Transverse colon (tissue), 4 donors: ENCODE results near the gene COPZ1. TPM values are rescaled to one million over a fixed set of nuclear protein-coding genes. Genes with fewer than 3 reads are reported as not detected.

ENCODE experiments used
- DNase-seq: peaks from one replicate; pipeline ENCODE4 v3.0.0-alpha.2; 2019
- H3K27ac ChIP-seq, 4 donors: fragments of 200-600 bp; sonication (generic); 2 replicates each; pipeline ENCODE4 v1.5.1; 2016 to 2018; ENCODE audit warnings: inconsistent platforms in 4 of 4
- H3K27me3 ChIP-seq: fragments of 200-600 bp; sonication (generic); 2 replicates; pipeline ENCODE4 v1.5.1; 2017; ENCODE audit warnings: inconsistent platforms
- H3K36me3 ChIP-seq, 4 donors: fragments of 200-600 bp; sonication (generic); 2 replicates each; pipeline ENCODE4 v1.5.1; 2017 to 2019; ENCODE audit warnings: inconsistent platforms in 4 of 4
- H3K4me1 ChIP-seq, 4 donors: fragments of 200-600 bp; sonication (generic); 2 replicates each; pipeline ENCODE4 v1.5.1; 2017 to 2020; ENCODE audit warnings: inconsistent platforms in 4 of 4
- H3K4me3 ChIP-seq, 4 donors: fragments of 200-600 bp; sonication (generic); 1 replicate in 1 of 4; 2 replicates in 3 of 4; pipeline versions ENCODE4 v1.5.1 to v1.6.1; 2017 to 2019; ENCODE audit warnings: inconsistent platforms in 4 of 4
- H3K9me3 ChIP-seq, 2 donors: fragments of 200-600 bp; sonication (generic); 2 replicates each; pipeline ENCODE4 v1.5.1; 2017 to 2019; ENCODE audit warnings: inconsistent platforms in 2 of 2
- EP300 ChIP-seq: sonication (generic); formaldehyde crosslinking; IDR thresholded peaks from one replicate; pipeline ENCODE4 v1.6.1; 2017; ENCODE audit warnings: antibody characterized with exemption, low read depth
- POLR2A ChIP-seq: fragments of 450-650 bp; IDR thresholded peaks from one replicate; pipeline ENCODE4 v1.6.1; 2016; ENCODE audit warnings: antibody characterized with exemption, mild to moderate bottlenecking, moderate library complexity
- POLR2AphosphoS5 ChIP-seq, 3 donors: sonication (generic); formaldehyde crosslinking; IDR thresholded peaks; one replicate each; pipeline ENCODE4 v1.6.1; 2016; ENCODE audit warnings: antibody characterized with exemption in 3 of 3
- WGBS, 2 donors: methylation state at CpG; one replicate each; pipeline ENCODE4 v1.1.5; 2018; ENCODE audit warnings: low coverage in 1 of 2; 5-methylcytosine and 5-hydroxymethylcytosine counted together
- in situ Hi-C, 4 donors: fragments of 200-750 bp; cut with MboI; loops; one replicate each; pipeline versions ENCODE4 v1.15.0 to v1.15.1; 2017; ENCODE audit warnings: low sequenced_read_pairs in 3 of 4, low pct_ligation_motif_present in 1 of 4, low pct_unique_long_range_greater_than_20kb in 1 of 4
- intact Hi-C: fragments of 100-400 bp; cut with DNase I; formaldehyde crosslinking; loops from one replicate; pipeline ENCODE4 v1.15.1; 2023; ENCODE audit warnings: low total_unique reads
- total RNA-seq, 4 donors: library from RNA; depleted of rRNA; stranded (reverse); fragments of >200 nt; gene quantifications; one replicate each; pipeline ENCODE4 v1.1.0, GENCODE V29; 2016
- TF ChIP-seq, protein P1 (sequence below), 5 experiments: fragments of 200-600 bp in 3 of 5; fragments of 450-650 bp in 2 of 5; sonication (generic) in 3 of 5; IDR thresholded peaks; 1 replicate in 2 of 5; 2 replicates in 3 of 5; pipeline ENCODE4 v1.5.1; 2016 to 2017; ENCODE audit warnings: antibody characterized with exemption in 5 of 5, inconsistent platforms in 3 of 5, mild to moderate bottlenecking in 2 of 5, moderate library complexity in 1 of 5

COPZ1 gene
- total RNA-seq, 4 donors from 2014 or later = 25.8 to 79.6 (median 63.6) TPM

- intact Hi-C loops = no loop called here
- Histone ChIP-seq H3K27ac (no peak overlapping the region), H3K9me3 (no peaks in the 10 kb centered on the region), H3K4me1 (peaks cover 9 to 34% (median 16%) of the 10 kb centered on the region in 4 donors), H3K27me3 (no peaks in the 10 kb centered on the region), H3K4me3 (no peak overlapping the region), H3K36me3 (no peaks in the 10 kb centered on the region)
- WGBS, 2 donors = 89 to 90% methylated on average over 2 to 3 of the region's 3 CpGs
- in situ Hi-C loops = no loop called here
- no peak for TF ChIP-seq POLR2AphosphoS5 (IDR thresholded peaks at IDR 0.05)
- TF ChIP-seq, protein P1, sequence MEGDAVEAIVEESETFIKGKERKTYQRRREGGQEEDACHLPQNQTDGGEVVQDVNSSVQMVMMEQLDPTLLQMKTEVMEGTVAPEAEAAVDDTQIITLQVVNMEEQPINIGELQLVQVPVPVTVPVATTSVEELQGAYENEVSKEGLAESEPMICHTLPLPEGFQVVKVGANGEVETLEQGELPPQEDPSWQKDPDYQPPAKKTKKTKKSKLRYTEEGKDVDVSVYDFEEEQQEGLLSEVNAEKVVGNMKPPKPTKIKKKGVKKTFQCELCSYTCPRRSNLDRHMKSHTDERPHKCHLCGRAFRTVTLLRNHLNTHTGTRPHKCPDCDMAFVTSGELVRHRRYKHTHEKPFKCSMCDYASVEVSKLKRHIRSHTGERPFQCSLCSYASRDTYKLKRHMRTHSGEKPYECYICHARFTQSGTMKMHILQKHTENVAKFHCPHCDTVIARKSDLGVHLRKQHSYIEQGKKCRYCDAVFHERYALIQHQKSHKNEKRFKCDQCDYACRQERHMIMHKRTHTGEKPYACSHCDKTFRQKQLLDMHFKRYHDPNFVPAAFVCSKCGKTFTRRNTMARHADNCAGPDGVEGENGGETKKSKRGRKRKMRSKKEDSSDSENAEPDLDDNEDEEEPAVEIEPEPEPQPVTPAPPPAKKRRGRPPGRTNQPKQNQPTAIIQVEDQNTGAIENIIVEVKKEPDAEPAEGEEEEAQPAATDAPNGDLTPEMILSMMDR (IDR thresholded peaks at IDR 0.05) = no peak
- no peak for TF ChIP-seq POLR2A
- no peak for TF ChIP-seq EP300
- no peak for DNase-seq
These were observed 62.2 kb downstream of the COPZ1 start for GRCh38 chr12:54387114-54387467.

- intact Hi-C loops = no loop called here
- no peak for DNase-seq
- H3K4me1 ChIP-seq = peaks cover 9 to 34% (median 16%) of the 10 kb centered on the region in 4 donors
- H3K9me3 ChIP-seq = no peaks in the 10 kb centered on the region
- no peak overlapping the region for H3K4me3 ChIP-seq
- H3K36me3 ChIP-seq = no peaks in the 10 kb centered on the region
- H3K27me3 ChIP-seq = no peaks in the 10 kb centered on the region
- in situ Hi-C loops = no loop called here
- TF ChIP-seq, protein P1 (IDR thresholded peaks at IDR 0.05) = no peak
- TF ChIP-seq POLR2AphosphoS5 (IDR thresholded peaks at IDR 0.05) (no peak), EP300 (no peak), POLR2A (no peak)
- no peak overlapping the region for H3K27ac ChIP-seq
- WGBS, 2 donors = 51 to 74% methylated on average over 2 to 4 of the region's 4 CpGs
These were observed 63.6 kb downstream of the COPZ1 start for GRCh38 chr12:54388237-54389133.

- WGBS, 2 donors = 88% methylated on average over 2 of the region's 3 CpGs; no CpG with 5 or more reads in 1 of the 2 donors
These were observed 64.2 kb downstream of the COPZ1 start for GRCh38 chr12:54389134-54389508.

GRCh38 chr12:54389607-54390175 lies 64.8 kb downstream of the COPZ1 start:
- no peak overlapping the region for H3K27ac ChIP-seq
- no peaks in the 10 kb centered on the region for H3K9me3 ChIP-seq
- no peak for DNase-seq
- in situ Hi-C loops = no loop called here
- no peaks in the 10 kb centered on the region for H3K36me3 ChIP-seq
- H3K27me3 ChIP-seq = no peaks in the 10 kb centered on the region
- peaks cover 9 to 32% (median 16%) of the 10 kb centered on the region in 4 donors for H3K4me1 ChIP-seq
- no peak overlapping the region for H3K4me3 ChIP-seq
- TF ChIP-seq POLR2AphosphoS5 (IDR thresholded peaks at IDR 0.05) = no peak
- TF ChIP-seq, protein P1 (IDR thresholded peaks at IDR 0.05) = no peak
- intact Hi-C loops = no loop called here
- 83% methylated on average over 5 of the region's 5 CpGs; no CpG with 5 or more reads in 1 of the 2 donors for WGBS, 2 donors

More at GRCh38 chr12:54389134-54389508, 64.2 kb downstream of the COPZ1 start:
- in situ Hi-C loops (no loop called here), intact Hi-C loops (no loop called here)
- H3K9me3 ChIP-seq = no peaks in the 10 kb centered on the region
- H3K36me3 ChIP-seq = no peaks in the 10 kb centered on the region
- TF ChIP-seq, protein P1 (IDR thresholded peaks at IDR 0.05) = no peak
- no peak for TF ChIP-seq POLR2A
- TF ChIP-seq EP300 = no peak
- TF ChIP-seq POLR2AphosphoS5 (IDR thresholded peaks at IDR 0.05) = no peak
- H3K27ac ChIP-seq = no peak overlapping the region
- no peak overlapping the region for H3K4me3 ChIP-seq
- DNase-seq = no peak
- H3K4me1 ChIP-seq = peaks cover 9 to 34% (median 16%) of the 10 kb centered on the region in 4 donors
- H3K27me3 ChIP-seq = no peaks in the 10 kb centered on the region
